ENCODE results near the gene B3GNT8.
"Not testable (repeated sequence)": the region's sequence is repeated elsewhere in the genome, so short reads cannot be mapped to it uniquely, and the experiment has no call there.

B3GNT8 gene, protein sequence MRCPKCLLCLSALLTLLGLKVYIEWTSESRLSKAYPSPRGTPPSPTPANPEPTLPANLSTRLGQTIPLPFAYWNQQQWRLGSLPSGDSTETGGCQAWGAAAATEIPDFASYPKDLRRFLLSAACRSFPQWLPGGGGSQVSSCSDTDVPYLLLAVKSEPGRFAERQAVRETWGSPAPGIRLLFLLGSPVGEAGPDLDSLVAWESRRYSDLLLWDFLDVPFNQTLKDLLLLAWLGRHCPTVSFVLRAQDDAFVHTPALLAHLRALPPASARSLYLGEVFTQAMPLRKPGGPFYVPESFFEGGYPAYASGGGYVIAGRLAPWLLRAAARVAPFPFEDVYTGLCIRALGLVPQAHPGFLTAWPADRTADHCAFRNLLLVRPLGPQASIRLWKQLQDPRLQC

DNA sequence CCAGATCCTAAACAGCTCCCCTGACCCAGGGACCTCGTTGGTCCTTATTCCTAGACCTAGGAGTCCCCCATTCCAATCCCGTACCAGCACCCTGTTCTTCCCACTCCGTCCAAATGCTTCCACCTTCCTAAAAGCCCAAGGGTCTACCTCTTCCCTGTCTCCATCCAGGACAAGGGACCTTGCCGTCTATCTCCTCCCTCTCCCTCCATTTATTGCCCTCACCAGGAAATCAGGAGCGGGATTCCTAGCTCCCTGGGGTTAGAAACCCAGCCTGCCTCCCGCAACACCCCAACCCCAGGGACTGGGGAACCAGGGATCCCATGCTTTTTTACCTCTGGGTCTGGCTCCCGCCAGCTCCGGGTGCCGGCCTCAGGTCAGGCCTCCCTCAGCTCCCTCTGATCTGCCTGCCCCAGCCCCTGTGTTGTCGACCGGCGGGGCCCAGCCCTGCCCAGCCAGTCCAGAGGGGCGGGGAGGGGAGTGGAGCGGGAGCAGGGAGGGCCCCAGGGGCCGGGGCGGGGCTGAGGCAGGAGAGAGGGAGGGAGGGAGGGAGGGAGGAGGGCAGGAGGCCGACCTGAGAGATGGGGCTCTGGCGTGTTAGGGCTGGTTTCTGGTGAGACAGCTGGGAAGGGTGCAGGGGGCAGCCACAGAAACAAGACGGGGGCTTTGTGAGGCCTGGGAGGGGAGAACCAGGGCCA, at the start of gene B3GNT8:
B3GNT8 (minus strand) TSS at position 423 of the 695 bp plus-strand sequence. CDS start 596 bp downstream, outside the sequence.
- peak; percentile 86 for DNase-seq

DNA sequence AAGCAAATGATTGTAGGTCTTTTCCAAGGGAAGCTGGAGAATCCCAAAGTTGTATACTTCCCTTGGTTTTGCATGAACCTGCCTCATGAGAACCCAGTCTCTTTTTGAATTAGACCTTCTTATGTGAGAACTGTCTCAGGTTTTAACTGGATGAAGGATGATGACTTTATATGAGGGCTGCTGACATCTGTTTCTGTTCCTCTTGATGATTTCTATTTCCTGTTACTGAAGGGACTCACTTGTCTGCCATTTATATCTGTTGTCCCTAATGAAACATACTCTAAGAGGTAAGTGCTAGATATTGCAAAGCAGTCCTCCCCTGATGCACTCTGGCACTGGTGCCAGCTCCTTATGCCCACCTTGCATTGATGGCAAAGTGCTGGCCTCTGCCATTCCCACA, 49.4 kb upstream of the B3GNT8 start:
- no peak for DNase-seq

- DNase-seq: not testable (repeated sequence)
These were observed 36.4 kb upstream of the B3GNT8 start for GRCh38 chr19:41463257-41464256.

DNA sequence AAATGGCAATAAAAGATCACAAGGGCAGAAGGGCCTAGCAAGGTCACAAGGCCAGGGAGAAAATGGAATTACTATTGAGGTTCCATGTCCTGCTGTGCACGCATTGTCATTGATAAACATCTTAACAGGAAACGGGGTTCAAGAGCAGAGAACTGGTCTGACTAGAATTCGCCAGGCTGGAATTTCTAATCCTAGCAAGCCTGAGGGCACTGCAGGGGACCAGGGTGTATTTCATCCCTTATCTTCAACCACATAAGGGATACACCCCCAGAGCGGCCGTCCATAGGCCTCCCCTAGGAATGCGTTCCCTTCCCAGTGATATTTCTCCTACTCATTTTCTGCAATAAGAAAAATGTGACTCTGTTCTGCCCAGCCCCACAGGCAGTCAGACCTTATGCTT, 35.3 kb upstream of the B3GNT8 start:
- DNase-seq: no peak

DNA sequence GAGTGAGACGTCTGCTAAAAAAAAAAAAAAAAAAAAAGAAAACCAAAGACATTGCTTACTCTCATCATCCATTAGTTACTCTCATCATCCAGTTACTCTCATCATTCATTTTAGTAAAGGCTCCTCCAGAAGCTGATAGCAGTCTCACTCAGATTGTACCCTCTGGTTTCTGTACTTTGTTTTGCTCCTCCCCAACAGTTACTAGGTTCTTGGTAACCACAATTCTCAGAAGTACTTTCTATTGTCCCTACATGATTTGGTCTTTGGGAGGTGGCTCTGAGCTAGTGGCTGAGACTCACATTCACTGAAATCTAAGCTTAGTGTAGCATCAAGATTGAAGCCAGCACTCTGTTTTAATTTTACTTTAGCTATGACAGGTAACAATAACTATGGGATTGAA, 30.1 kb upstream of the B3GNT8 start:
- no peak for DNase-seq

- DNase-seq: no peak
These were observed 29.3 kb upstream of the B3GNT8 start for GRCh38 chr19:41456342-41456918.

DNA sequence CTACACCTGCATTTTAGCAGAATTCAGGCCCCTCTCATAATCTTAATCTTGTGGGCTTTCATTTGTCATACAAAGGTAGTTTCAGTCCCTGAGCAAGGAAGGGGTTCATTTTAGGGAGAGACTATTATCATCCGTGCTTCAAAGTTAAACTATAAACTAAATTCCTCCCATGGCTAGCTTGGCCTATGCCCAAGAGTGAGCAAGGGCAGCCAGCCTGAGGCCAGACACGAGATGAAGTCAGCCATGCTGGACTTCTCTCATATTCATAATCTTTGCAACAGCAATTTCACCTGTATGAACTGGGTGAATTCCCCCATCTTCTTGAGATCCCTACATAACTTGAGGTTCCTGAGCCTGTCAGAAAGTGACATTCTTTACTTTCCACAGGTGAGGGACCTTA, 28.8 kb upstream of the B3GNT8 start:
- DNase-seq: no peak

GRCh38 chr19:41452584-41453275, 25.6 kb upstream of the B3GNT8 start:
- DNase-seq: no peak

DNA sequence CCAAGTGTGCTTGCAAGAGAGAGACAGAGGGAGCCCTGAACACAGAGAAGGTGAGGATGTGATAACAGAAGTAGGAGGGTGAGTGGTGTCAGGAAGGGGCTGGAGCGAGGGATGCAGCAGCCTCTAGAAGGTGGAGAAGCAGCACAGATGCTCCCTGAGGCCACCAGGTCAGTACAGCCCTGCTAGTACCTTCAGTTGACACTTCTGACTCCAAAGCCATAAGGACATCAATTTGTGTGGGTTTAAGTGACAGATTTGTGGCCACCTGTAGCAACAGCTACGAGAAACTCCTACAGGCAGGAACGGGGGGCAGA, 22.6 kb upstream of the B3GNT8 start:
- DNase-seq: no peak

DNA sequence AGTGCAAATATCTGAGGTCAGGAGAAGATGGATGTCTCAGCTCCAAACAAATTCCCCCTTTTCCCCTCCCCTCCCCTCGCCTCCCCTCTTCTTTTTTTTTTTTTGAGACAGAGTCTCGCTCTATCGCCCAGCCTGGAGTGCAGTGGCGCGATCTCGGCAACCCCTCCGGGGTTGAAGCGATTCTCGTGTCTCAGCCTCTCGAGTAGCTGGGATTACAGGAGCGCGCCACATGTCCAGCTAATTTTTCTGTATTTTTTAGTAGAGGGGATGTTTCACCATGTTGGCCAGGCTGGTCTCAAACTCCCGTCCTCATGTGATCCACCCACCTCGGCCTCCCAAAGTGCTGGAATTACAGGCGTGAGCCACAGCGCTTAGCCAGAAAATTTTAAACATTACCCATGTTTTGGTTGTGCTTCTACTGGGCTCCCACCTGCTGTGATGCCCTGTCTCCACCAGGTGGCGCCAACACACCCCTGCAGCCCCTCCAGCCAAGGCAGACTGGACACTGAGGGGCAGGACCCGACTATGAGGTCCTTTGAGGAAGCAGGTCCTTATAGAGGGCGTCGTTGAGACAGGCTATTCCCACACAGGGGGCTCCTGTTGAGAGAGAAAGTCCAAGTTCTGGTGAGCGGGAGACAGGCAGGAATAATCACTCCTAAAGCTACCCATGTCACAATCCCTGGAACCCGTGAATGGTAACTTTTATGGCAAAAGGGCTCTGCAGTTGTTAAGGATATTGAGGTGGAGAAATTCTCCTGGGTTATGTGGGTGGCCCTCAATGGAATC, 22.1 kb upstream of the B3GNT8 start:
- DNase-seq: peak; percentile 88

DNA sequence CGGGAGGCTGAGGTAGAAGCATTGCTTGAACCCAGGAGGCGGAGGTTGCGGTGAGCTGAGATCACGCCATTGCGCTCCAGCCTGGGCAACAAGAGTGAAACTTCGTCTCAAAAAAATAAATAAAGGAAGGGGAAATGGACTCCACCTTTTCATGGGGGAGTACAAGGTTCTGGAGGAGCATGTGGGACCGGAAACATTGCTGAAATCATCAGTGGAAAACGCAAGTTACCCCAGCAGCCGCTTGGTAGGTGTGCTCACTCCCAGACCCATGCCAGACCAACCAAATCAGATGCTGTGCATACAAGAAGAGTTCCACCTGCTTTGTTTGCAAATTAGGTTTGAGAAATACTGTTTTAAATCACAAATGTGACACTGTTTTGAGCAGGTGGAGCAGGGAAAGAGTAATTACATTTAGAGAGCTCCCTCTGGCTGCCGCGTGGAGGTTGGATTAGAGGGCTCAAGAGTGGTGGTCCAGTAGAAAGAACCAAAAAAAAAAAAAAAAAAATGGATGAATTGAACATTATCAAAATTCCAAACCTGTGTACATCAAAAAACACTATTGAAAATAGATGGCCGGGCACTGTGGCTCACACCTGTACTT, 20.7 kb upstream of the B3GNT8 start:
- DNase-seq: no peak

GRCh38 chr19:41445575-41445974, 18.4 kb upstream of the B3GNT8 start:
- no peak for DNase-seq

- no peak for DNase-seq
These were observed 16.8 kb upstream of the B3GNT8 start for GRCh38 chr19:41443813-41444455.

- no peak for DNase-seq
These were observed 15.5 kb upstream of the B3GNT8 start, which contains the start of gene ERICH4 for GRCh38 chr19:41442473-41443355. TSS of gene ERICH4 (plus strand) at chr19:41443156. CDS start at chr19:41443170, 14 bp downstream.

GRCh38 chr19:41441321-41441945, 14.3 kb upstream of the B3GNT8 start:
- DNase-seq: no peak

DNA sequence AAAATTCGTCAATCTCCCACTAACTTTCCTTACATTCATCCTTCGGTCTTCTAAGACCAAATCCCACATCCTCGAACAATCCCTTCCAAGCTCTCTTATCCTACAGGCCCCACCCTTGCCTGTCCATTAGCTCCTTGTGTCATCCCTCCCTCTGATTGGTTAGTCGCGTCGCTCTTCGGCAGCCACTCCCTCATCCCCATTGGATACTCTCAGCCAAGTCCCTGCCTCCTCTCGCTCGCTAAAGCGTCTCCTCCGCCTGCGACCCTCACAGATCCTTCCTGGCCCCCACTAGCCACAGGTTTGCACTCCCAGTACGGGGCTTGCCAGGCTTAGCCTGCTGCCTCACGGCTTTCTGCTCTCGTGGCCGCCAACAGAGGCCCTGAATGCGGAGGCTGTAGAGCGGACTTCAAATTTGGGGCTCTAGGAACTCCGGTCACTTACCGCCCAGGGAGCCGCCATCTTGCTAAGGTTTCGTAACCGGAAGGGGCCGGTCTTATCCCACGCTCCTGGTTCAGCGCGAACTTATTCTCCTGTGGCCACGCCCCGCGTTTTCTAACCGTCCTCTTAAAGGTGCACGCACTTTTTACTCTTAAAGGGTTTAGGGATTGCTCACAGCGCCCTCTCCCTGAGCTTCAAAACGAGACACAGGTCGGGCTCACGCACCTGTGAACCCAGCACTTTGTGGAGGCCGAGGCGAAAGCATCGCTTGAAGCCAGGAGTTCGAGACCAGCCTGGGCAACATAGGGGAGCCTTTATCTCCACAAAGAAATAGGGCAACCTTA, 12.5 kb upstream of the B3GNT8 start, which contains the start of gene DMAC2:
DMAC2 (minus strand) TSS at position 472 of the 782 bp plus-strand sequence; CDS start at position 459, 13 bp downstream.
- DNase-seq: peak; percentile 99

- no peak for DNase-seq
These were observed 10.9 kb upstream of the B3GNT8 start for GRCh38 chr19:41437944-41438574.
